ENCODE results near the gene MGMT. TPM values are rescaled to one million over a fixed set of nuclear protein-coding genes. Genes with fewer than 3 reads are reported as not detected.

MGMT gene
- total and polyA plus RNA-seq, 2 donors from 2014 or later: 25.9 to 70.0 TPM

- Histone ChIP-seq H3K9ac (ENCODE audit: low read length in 3 of 3) (no peak overlapping the region), H3K4me1 (ENCODE audit: control insufficient read depth in 2 of 3, insufficient read depth in 2 of 3, low read depth in 1 of 3, low read length in 3 of 3) (no peaks in the 10 kb centered on the region), H3K9me3 (ENCODE audit: control insufficient read depth in 2 of 3, insufficient read depth in 1 of 3, low read length in 3 of 3) (no peaks in the 10 kb centered on the region), H3K27ac (ENCODE audit: low read depth in 2 of 2, low read length in 2 of 2) (no peak overlapping the region), H3K27me3 (ENCODE audit: control insufficient read depth, insufficient read depth, low read length) (no peaks in the 10 kb centered on the region), H3K4me3 (ENCODE audit: low read length in 3 of 3) (no peak overlapping the region), H3K36me3 (ENCODE audit: control insufficient read depth in 2 of 3, insufficient read depth in 3 of 3, low read length in 3 of 3) (no peaks in the 10 kb centered on the region)
- FAIRE-seq (no peak), DNase-seq (peak in 1 of 5 donors; percentile 31)
- TF ChIP-seq, protein P1, sequence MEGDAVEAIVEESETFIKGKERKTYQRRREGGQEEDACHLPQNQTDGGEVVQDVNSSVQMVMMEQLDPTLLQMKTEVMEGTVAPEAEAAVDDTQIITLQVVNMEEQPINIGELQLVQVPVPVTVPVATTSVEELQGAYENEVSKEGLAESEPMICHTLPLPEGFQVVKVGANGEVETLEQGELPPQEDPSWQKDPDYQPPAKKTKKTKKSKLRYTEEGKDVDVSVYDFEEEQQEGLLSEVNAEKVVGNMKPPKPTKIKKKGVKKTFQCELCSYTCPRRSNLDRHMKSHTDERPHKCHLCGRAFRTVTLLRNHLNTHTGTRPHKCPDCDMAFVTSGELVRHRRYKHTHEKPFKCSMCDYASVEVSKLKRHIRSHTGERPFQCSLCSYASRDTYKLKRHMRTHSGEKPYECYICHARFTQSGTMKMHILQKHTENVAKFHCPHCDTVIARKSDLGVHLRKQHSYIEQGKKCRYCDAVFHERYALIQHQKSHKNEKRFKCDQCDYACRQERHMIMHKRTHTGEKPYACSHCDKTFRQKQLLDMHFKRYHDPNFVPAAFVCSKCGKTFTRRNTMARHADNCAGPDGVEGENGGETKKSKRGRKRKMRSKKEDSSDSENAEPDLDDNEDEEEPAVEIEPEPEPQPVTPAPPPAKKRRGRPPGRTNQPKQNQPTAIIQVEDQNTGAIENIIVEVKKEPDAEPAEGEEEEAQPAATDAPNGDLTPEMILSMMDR (IDR thresholded peaks at IDR 0.05; ENCODE audit: borderline replicate concordance, extremely low read depth, insufficient read depth): no peak
- intact Hi-C loops (cut with DNase I): no loop called here
Measured at GRCh38 chr10:129741978-129742741, 275.1 kb downstream of the MGMT start.

DNA sequence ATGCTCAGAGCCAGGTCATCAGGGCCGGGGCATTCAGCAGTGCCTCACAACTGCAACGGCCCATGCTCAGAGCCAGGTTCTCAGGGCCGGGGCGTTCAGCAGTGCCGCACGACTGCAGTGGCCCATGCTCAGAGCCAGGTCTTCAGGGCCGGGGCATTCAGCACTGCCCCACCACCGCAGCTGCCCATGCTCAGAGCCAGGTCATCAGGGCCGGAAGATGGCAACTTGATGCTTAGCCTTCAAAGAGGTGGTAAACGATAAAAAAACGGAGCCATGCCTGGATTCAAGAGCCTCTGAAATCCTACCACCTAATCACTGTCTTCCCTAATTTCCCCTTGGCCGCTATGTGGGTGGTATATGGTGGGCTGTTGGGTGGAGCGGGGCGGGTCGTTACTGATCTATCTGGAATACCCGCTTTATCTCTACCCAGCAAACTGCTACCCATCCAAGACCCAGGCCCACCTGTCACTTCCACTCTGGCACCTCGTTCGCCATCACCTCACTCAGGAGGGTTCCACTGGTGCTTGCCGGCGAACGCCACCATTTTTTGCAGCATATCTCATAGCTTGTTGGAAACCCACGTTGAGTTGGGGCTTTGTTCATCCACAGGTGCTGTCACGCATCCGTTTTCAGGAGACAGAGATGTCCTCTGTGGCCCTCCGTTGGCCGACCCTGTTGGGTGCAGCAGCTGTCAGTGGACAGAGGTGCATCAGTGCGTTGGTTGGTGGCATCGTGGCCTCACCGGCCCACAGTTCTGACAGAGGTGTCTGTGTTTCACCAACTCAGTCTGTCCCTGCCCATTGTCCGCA, 275.9 kb downstream of the MGMT start:
- FAIRE-seq (no peak), DNase-seq (peak in 2 of 5 donors; percentile 3 to 59)
- H3K9ac ChIP-seq (ENCODE audit: low read length in 3 of 3): no peak overlapping the region
- TF ChIP-seq, protein P1 (IDR thresholded peaks at IDR 0.05; ENCODE audit: borderline replicate concordance, extremely low read depth, insufficient read depth): no peak
- H3K36me3 ChIP-seq (ENCODE audit: control insufficient read depth in 2 of 3, insufficient read depth in 3 of 3, low read length in 3 of 3): no peaks in the 10 kb centered on the region
- H3K27ac ChIP-seq (ENCODE audit: low read depth in 2 of 2, low read length in 2 of 2): no peak overlapping the region
- H3K4me3 ChIP-seq (ENCODE audit: low read length in 3 of 3): no peak overlapping the region
- H3K4me1 ChIP-seq (ENCODE audit: control insufficient read depth in 2 of 3, insufficient read depth in 2 of 3, low read depth in 1 of 3, low read length in 3 of 3): no peaks in the 10 kb centered on the region
- intact Hi-C loops (cut with DNase I): no loop called here
- H3K27me3 ChIP-seq (ENCODE audit: control insufficient read depth, insufficient read depth, low read length): no peaks in the 10 kb centered on the region
- peaks cover 0 to 3% (median 0%) of the 10 kb centered on the region in 3 donors for H3K9me3 ChIP-seq (ENCODE audit: control insufficient read depth in 2 of 3, insufficient read depth in 1 of 3, low read length in 3 of 3)

- no peak overlapping the region for H3K4me3 ChIP-seq (ENCODE audit: low read length in 3 of 3)
- no peaks in the 10 kb centered on the region for H3K4me1 ChIP-seq (ENCODE audit: control insufficient read depth in 2 of 3, insufficient read depth in 2 of 3, low read depth in 1 of 3, low read length in 3 of 3)
- peaks cover 0 to 11% (median 5%) of the 10 kb centered on the region in 3 donors for H3K9me3 ChIP-seq (ENCODE audit: control insufficient read depth in 2 of 3, insufficient read depth in 1 of 3, low read length in 3 of 3)
- H3K27ac ChIP-seq (ENCODE audit: low read depth in 2 of 2, low read length in 2 of 2): no peak overlapping the region
- H3K27me3 ChIP-seq (ENCODE audit: control insufficient read depth, insufficient read depth, low read length): no peaks in the 10 kb centered on the region
- FAIRE-seq (no peak), DNase-seq (no peak)
- intact Hi-C loops (cut with DNase I): no loop called here
- TF ChIP-seq, protein P1 (IDR thresholded peaks at IDR 0.05; ENCODE audit: borderline replicate concordance, extremely low read depth, insufficient read depth): no peak
- no peak overlapping the region for H3K9ac ChIP-seq (ENCODE audit: low read length in 3 of 3)
- no peaks in the 10 kb centered on the region for H3K36me3 ChIP-seq (ENCODE audit: control insufficient read depth in 2 of 3, insufficient read depth in 3 of 3, low read length in 3 of 3)
Measured at GRCh38 chr10:129743738-129744133, 276.7 kb downstream of the MGMT start.
